Heart left ventricle (tissue), 13 donors: ENCODE data around the gene HOXD10.
A peak's percentile ranks its signal among the peaks of the same experiment; 100 is the strongest.

ENCODE experiments used
- CTCF ChIP-seq, 12 donors: fragments of 200-600 bp; sonication (generic) in 4 of 12; IDR thresholded peaks; one replicate each; pipeline versions ENCODE4 v1.5.0 to v1.8.0; 2018 to 2022; ENCODE audit warnings: antibody characterized with exemption in 12 of 12, mild to moderate bottlenecking in 5 of 12
- POLR2A ChIP-seq, 2 donors: fragments of 450-650 bp; IDR thresholded peaks; one replicate each; pipeline ENCODE4 v1.6.1; 2017; ENCODE audit warnings: antibody characterized with exemption in 2 of 2, mild to moderate bottlenecking in 2 of 2, moderate library complexity in 2 of 2
- donor health status: ischemic (EF 13 %, LVEDD 7.1; RV severe dilation, severe dysfunction).
- donor health status: DM: no; HTN: yes; CAD: no.
- donor health status: DM: no; HTN: no; CAD: no.
- donor health status: ischemic (EF 25% LVEDD 6.9; RV normal size, moderate dysfunction).
- donor health status: ischemic (EF 25% LVEDD 5.7; RV mildly dilated, moderate dysfunction).
- donor health status: ischemic (EF 35%, LVEDD 5.7; RV mildly dilated, moderate dysfunction).
- donor health status: nonischemic (EF 11% LVEDD 7.7; RV severe dilation, severe dysfunction).
- donor health status: DM: yes; HTN: yes; CAD: no.
- donor health status: PGD.
- donor health status: ischemic (EF 29% LVEDD 5.4; RV normal size, mild dysfunction).
- donor health status: nonischemic (EF 23%, LVEDD 6.1; RV moderate dilation, normal function).

GRCh38 chr2:176118601-176119339 lies 2.2 kb downstream of the HOXD10 start:
- TF ChIP-seq CTCF (IDR thresholded peaks at IDR 0.05) (peak in 8 of 12 donors; percentile 6 to 27 (median 20)), POLR2A (IDR thresholded peaks at IDR 0.05) (no peak)
